T follicular helper cell (primary cell): ENCODE data around the gene NUDCD3.
"Not testable (repeated sequence)": the region's sequence is repeated elsewhere in the genome, so short reads cannot be mapped to it uniquely, and the experiment has no call there.

Experiments used
- DNase-seq: peaks from one replicate; pipeline ENCODE4 v3.0.0-alpha.2; 2020; ENCODE audit warnings: low read depth

The NUDCD3 gene

GRCh38 chr7:44517175-44517574 lies 26.7 kb upstream of the NUDCD3 start:
- DNase-seq: no peak

DNA sequence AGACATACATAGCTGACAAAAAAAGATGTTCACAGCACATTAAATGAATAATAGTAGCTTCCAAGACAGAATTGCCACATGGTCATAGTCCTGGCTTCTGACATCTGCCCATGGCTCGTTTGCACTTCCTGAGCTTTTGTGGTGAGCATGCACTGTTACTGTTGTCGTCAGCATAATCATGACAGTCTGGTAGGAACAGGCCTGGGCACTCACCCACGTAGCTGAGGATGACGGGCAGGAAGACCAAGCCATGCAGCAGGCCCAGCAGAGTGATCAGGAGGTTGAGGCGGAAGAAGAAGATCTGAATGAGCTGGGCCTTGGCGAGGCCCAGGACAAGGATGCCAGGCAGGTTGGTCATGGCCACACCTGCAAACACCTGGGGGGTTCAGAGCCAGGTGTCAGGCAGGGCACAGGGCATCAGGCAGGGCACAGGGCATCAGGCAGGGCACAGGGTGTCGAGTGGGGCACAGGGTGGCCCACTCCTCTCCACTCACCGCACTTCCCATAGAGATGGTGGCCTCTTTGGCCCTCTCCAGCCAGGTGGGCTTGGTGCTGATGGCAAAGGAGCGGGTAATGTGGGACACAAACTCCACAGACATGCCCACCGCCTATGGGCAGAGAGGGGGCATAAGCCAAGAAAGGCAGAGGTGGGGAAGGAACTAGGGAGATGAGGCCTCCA lies 25.3 kb upstream of the NUDCD3 start:
- no peak for DNase-seq

GRCh38 chr7:44512736-44513135 lies 22.3 kb upstream of the NUDCD3 start:
- no peak for DNase-seq

- no peak for DNase-seq
Observed at GRCh38 chr7:44511863-44512468, 21.5 kb upstream of the NUDCD3 start.

DNA sequence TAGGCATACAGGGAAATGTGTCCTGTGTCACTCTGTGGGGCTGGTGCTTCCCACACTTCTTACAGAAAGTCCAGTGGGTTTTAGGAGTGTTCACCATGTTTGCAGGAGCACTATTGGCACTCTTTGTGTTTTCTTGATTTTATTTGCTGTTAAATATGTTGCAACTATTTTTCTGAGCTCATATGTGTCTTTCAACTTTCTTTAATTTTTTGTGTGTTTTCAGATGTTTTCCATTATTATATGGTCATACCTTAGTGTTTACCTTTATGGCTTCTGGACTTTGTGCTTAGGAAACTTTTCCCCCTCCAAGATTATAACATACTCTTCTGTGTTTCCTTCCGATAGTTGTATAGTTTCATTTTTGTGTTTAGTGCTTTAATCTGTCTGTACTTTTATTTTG lies 20.8 kb upstream of the NUDCD3 start:
- no peak for DNase-seq

DNA sequence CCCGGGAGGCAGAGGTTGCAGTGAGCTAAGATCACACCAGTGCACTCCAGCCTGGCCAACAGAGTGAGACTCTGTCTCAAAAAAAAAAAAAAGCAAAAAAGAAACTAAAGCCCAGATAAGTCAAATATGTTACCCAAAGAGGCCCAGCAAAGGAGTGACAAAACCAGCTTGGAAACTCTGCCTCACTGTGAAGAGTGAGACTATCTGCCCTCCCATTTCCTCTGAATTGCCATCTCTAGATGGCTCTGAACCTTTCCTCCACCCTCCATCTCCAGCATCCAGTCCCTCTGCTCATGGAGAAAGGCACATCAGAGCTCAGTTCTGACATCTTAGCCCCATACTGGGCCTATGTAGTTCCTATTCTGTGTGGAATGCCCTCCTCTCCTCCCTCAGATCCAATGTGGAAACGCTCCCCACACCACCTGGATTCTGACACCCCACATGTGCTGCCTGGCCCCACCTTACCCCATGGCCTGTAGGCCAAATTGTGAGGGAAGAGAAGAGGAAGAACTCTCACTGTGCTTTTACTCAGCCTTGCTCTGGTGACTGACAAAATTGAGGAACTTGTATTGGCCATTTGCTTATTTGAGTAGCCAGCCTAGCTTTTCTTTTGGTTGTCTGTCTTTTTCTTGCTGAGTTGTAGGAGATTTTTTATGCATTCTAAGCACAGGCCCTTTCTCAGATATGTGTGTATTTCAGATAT lies 18.0 kb upstream of the NUDCD3 start:
- no peak for DNase-seq

- not testable (repeated sequence) for DNase-seq
Observed at GRCh38 chr7:44506592-44507288, 16.3 kb upstream of the NUDCD3 start.

- no peak for DNase-seq
Observed at GRCh38 chr7:44505595-44505994, 15.1 kb upstream of the NUDCD3 start.

- DNase-seq: no peak
Observed at GRCh38 chr7:44498230-44498954, 7.9 kb upstream of the NUDCD3 start.

DNA sequence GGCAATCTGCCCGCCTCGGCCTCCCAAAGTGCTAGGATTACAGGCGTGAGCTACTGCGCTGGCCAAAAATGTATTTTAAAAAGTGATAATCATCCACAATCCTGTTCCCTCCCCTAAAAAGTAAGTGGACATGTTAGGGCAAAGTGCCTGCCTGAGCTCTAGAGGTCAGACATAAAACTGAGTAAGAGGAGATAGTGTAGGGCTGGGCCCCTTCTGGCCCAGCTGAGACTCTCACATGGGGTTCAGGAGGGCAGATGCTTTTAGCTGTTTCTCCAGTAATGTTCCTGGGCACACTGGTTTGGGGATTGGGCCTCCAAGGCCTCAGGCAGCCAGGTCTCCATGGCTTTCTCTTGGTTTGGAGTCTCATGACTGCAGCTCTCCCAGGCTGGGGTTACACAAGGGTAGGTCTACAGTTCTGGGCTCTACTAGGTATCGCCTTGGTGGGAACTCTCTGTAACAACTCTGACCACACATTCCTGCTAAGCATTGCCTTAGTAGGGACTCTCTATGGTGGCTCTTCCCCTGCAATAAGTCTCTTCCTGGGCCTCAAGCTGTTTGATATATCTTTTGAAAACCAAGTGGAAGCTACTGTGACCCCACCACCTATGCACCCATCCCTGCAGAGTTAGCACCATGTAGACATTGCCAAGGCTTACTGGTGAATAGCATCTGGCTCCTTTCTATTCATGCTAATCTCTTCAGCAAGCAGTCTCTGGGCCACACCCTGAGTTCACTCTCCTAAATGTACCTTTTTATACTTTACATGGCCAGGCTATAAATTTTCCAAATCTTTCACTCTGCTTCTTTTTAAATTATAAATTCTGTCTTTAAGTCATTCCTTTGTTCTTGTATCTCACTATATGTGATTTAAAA lies 6.9 kb upstream of the NUDCD3 start:
- no peak for DNase-seq

DNA sequence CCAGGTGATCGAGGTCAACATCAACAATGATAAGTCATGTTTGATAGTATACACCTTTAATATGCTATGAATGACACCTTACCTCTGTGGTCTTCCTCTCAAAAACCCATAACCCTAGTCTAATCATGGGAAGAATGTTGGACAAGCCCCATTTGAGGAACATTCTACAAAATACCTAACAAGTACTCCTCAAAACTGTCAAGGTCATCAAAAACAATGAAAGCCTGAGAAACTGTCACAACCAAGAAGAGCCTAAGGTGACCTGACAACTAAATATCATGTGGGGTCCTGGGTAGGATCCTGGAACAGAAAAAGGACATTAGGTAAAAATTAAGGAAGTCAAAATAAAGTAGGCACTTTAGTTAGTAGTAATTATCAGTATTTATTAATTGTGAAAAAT lies 5.9 kb upstream of the NUDCD3 start:
- no peak for DNase-seq

DNA sequence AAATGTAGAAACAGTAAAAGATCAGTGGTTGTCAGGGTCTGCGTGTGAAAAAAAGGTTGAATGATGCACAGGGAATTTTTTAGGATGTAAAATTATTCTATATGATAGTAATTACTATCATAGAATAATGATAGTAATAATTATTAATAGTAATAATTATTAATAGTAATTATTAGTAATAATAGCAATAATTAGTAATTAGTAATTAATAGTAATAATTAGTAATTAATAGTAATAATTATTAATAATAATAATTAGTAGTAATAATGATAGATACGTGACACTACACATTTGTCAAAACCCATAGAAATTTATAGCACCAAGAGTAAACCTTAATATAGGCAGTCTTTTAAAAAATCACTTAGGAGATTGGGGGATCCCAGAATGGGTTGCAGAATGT lies 4.5 kb upstream of the NUDCD3 start:
- no peak for DNase-seq

GRCh38 chr7:44491229-44491628 lies 771 bp upstream of the NUDCD3 start:
- DNase-seq: no peak

GRCh38 chr7:44489955-44490350 lies 505 bp downstream of the NUDCD3 start:
- peak; percentile 30 for DNase-seq

DNA sequence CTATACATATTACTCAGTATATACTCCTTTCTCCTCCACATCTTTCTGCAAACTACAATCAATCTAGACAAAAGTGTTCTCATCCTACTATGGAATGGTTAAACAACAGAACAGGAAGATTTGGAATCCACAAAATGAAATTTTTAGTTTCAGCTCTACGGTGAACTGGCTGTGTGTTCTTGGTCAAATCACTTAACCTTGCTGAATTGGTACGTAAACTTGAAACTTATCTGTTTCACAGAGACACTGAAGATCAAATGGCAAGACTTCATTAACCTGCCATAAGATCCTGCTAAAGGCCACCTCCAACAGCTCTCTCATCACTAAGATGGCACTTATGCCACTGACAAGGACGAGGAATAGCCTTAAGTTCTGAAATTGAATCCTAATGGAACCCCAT lies 1.5 kb downstream of the NUDCD3 start:
- DNase-seq: no peak

GRCh38 chr7:44486693-44487092 lies 3.8 kb downstream of the NUDCD3 start:
- no peak for DNase-seq

GRCh38 chr7:44486001-44486400 lies 4.5 kb downstream of the NUDCD3 start:
- DNase-seq: no peak

DNA sequence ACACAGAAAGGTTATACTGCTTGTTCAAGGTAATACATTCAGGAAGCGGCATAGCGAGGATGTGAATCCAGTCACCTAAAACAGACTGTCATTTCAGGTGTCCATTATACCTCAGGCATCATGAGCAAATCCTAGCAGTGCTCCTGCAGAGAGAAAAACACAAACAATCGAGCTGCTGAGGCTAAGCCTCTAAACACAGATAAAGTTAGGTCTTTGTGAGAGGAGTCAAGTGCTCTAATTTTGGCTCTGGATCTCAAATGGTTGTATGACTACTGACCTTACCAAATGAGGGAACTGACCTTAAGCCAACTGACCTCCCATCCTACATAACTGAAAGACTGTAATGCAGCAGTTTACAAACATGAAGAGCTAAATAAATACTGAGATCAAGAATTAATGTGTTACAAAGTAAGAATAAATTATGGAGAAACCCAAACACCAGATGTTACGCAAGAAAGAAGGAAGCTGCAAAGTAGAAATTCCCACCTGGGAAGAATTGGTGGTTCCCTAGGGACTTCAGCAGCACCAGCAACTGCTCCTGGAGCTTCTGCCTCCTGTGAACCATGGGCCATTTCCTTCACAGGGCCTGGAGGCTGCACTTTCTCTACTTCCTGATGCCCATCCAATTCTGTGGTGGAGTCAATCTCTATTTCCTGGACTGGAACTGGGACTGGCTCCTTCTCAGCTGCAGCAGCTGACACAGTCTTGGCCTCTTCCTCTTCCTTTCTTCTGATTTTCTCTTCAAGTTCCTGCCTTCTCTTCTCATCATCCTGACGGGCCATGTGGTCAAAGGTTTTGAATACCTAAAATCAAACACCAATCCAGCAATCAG lies 5.8 kb downstream of the NUDCD3 start:
- DNase-seq: no peak

DNA sequence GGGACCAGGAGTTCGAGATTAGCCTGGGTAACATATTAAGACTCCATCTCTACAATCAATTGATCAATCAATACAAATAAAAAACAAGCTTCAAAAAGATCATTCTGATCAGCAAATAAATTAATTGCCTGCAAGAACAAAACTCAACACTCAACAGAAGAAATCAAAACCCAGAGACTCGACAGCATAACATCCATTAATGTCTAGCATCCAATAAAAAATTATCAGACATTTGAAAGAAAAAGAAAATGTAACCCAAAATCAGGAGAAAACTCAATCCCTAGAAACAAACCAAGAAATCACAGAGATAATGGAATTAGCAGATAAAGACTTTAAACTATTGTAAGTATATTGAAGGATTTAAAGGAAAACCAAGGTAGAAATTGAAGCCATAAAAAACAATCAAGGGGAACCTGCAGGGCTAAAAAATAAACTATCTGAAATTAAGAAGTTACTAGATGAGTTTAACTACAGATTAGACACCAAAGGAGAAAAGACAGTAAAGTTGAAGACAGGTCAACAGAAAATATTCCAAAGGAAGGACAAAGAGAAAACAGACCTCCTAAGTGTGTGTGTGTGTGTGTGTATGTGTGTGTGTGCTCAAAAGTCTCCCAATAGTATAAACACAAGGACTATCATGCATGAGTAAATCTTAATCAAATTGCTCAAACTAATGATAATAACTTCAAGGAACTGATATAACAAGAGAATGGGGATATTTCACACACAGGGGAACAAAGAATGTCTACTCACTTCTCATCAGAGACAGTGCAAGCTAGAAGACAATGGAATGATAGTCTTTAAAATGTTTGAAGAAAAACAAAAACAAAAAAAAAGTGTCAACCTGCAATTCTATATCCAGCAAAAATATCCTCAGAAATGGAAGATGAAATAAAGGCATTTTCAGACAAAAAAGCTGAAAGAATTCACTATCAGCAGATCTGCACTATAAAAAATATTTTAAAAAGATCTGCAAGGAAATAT lies 7.7 kb downstream of the NUDCD3 start:
- DNase-seq: no peak
